CD14-positive monocyte (primary cell): ENCODE results near the gene NT5C3A. TPM values are rescaled to one million over a fixed set of nuclear protein-coding genes. Genes with fewer than 3 reads are reported as not detected.

ENCODE experiments used
- DNase-seq, 3 donors: peaks; one replicate each; pipeline ENCODE4 v3.0.0-alpha.2; 2011 to 2022
- H2AFZ ChIP-seq: 2 replicates; pipeline ENCODE4 v1.6.0; 2012; ENCODE audit warnings: mild to moderate bottlenecking, low read depth, low read length, inconsistent platforms; ENCODE audit not compliant: insufficient read depth, poor library complexity, severe bottlenecking
- H3K27ac ChIP-seq, 2 donors: 1 replicate in 1 of 2; 2 replicates in 1 of 2; pipeline ENCODE4 v1.5.1; 2012 to 2013; ENCODE audit warnings: low read length in 2 of 2, control low read depth in 1 of 2, inconsistent platforms in 1 of 2, low read depth in 1 of 2, mild to moderate bottlenecking in 1 of 2
- H3K27me3 ChIP-seq, 2 donors: one replicate each; pipeline versions ENCODE4 v1.6.0 to v1.6.1; 2011 to 2013; ENCODE audit warnings: low read length in 2 of 2; ENCODE audit not compliant: control insufficient read depth in 2 of 2, insufficient read depth in 2 of 2
- H3K36me3 ChIP-seq, 2 donors: replicated peaks in 1 of 2; 1 replicate in 1 of 2; 2 replicates in 1 of 2; pipeline versions ENCODE4 v1.5.1 to v1.6.1; 2012 to 2013; ENCODE audit warnings: low read length in 2 of 2, control low read depth in 1 of 2, inconsistent platforms in 1 of 2, mild to moderate bottlenecking in 1 of 2; ENCODE audit not compliant: insufficient read depth in 2 of 2, control insufficient read depth in 1 of 2
- H3K4me1 ChIP-seq, 2 donors: 1 replicate in 1 of 2; 2 replicates in 1 of 2; pipeline versions ENCODE4 v1.5.1 to v1.6.1; 2012 to 2013; ENCODE audit warnings: low read length in 2 of 2, control low read depth in 1 of 2, inconsistent platforms in 1 of 2, mild to moderate bottlenecking in 1 of 2, moderate library complexity in 1 of 2; ENCODE audit not compliant: insufficient read depth in 2 of 2, control insufficient read depth in 1 of 2
- H3K4me2 ChIP-seq: replicated peaks from 2 replicates; pipeline ENCODE3; 2012; ENCODE audit warnings: low read length, moderate library complexity, mild to moderate bottlenecking; ENCODE audit not compliant: poor library complexity, severe bottlenecking; ENCODE audit errors: extremely low read depth
- H3K4me3 ChIP-seq, 3 experiments: fragments of 200-600 bp in 1 of 3; sonication (generic) in 1 of 3; replicated peaks in 1 of 3; 1 replicate in 2 of 3; 2 replicates in 1 of 3; pipeline ENCODE4 v1.5.1; 2011 to 2013; ENCODE audit warnings: low read length in 3 of 3, mild to moderate bottlenecking in 3 of 3, control low read depth in 2 of 3, low read depth in 2 of 3, inconsistent platforms in 1 of 3, moderate library complexity in 1 of 3
- H3K79me2 ChIP-seq: 2 replicates; pipeline ENCODE4 v1.6.0; 2012; ENCODE audit warnings: mild to moderate bottlenecking, control low read depth, inconsistent platforms, low read length, moderate library complexity; ENCODE audit not compliant: insufficient read depth
- H3K9ac ChIP-seq: 2 replicates; pipeline ENCODE4 v1.6.0; 2017; ENCODE audit warnings: low read length, mild to moderate bottlenecking; ENCODE audit not compliant: insufficient read depth, poor library complexity, severe bottlenecking
- H3K9me3 ChIP-seq, 2 donors: replicated peaks in 1 of 2; 1 replicate in 1 of 2; 2 replicates in 1 of 2; pipeline versions ENCODE4 v1.5.1 to v1.6.1; 2012 to 2013; ENCODE audit warnings: low read length in 2 of 2, control low read depth in 1 of 2; ENCODE audit not compliant: control insufficient read depth in 1 of 2, insufficient read depth in 1 of 2
- H4K20me1 ChIP-seq: 2 replicates; pipeline ENCODE4 v1.6.0; 2012; ENCODE audit warnings: mild to moderate bottlenecking, low read length, control low read depth, moderate library complexity; ENCODE audit not compliant: insufficient read depth
- H3K27ac Mint-ChIP-seq, 7 donors: one replicate each; pipeline ENCODE4 v1.8.0; 2020; ENCODE audit warnings: mild to moderate bottlenecking in 7 of 7, mixed read lengths in 7 of 7, moderate library complexity in 6 of 7, inconsistent platforms in 2 of 7
- H3K27me3 Mint-ChIP-seq, 3 donors: one replicate each; pipeline ENCODE4 v1.8.0; 2021 to 2022; ENCODE audit warnings: low read depth in 3 of 3, mild to moderate bottlenecking in 3 of 3, mixed read lengths in 3 of 3, moderate library complexity in 3 of 3, inconsistent platforms in 1 of 3
- H3K36me3 Mint-ChIP-seq, 2 donors: one replicate each; pipeline ENCODE4 v1.8.0; 2020; ENCODE audit warnings: mixed read lengths in 2 of 2, inconsistent platforms in 1 of 2, mild to moderate bottlenecking in 1 of 2
- H3K4me1 Mint-ChIP-seq: one replicate; pipeline ENCODE4 v1.8.0; 2020; ENCODE audit warnings: mild to moderate bottlenecking, mixed read lengths
- H3K4me3 Mint-ChIP-seq, 2 donors: one replicate each; pipeline ENCODE4 v1.8.0; 2020; ENCODE audit warnings: mild to moderate bottlenecking in 2 of 2, mixed read lengths in 2 of 2, moderate library complexity in 1 of 2
- H3K9me3 Mint-ChIP-seq, 7 donors: one replicate each; pipeline ENCODE4 v1.8.0; 2020 to 2022; ENCODE audit warnings: mixed read lengths in 7 of 7, mild to moderate bottlenecking in 6 of 7, moderate library complexity in 6 of 7, inconsistent platforms in 2 of 7
- CTCF ChIP-seq: fragments of 200-600 bp; IDR thresholded peaks from one replicate; pipeline ENCODE4 v1.8.0; 2022; ENCODE audit warnings: antibody characterized with exemption, mild to moderate bottlenecking
- WGBS: methylation state at CpG from one replicate; pipeline ENCODE4 v1.1.5; 2013; ENCODE audit warnings: missing lambda C conversion rate; ENCODE audit not compliant: insufficient coverage; 5-methylcytosine and 5-hydroxymethylcytosine counted together
- intact Hi-C, 2 donors: fragments of 100-400 bp; cut with micrococcal nuclease; formaldehyde crosslinking; loops; one replicate each; pipeline versions ENCODE4 v1.15.0 to v1.15.1; 2023
- polyA plus RNA-seq, 3 donors: library from polyadenylated mRNA; depleted of rRNA in 1 of 3; unstranded in 2 of 3; stranded (reverse) in 1 of 3; fragments of 300-500 nt in 2 of 3; fragments of >200 nt in 1 of 3; fragmentation: Illumina TruSeq in 2 of 3; gene quantifications; 1 replicate in 2 of 3; 2 replicates in 1 of 3; pipeline ENCODE4 v1.2.3, GENCODE V29; 2012 to 2021

The NT5C3A gene
- polyA plus RNA-seq, 3 donors = 19.4 to 37.7 (median 29.5) TPM

- Histone ChIP-seq H2AFZ (peak overlapping the region; percentile 97), H3K4me3 (peak overlapping the region; percentile 63 to 89 (median 80)), H3K4me1 (peaks cover 25 to 37% of the 10 kb centered on the region in 2 donors), H3K4me2 (peak overlapping the region; percentile 96), H3K79me2 (peaks cover 61% of the 10 kb centered on the region), H3K27ac (peak overlapping the region in 1 of 2 donors; percentile 90), H3K36me3 (no peaks in the 10 kb centered on the region), H3K9me3 (peaks cover 0 to 4% of the 10 kb centered on the region in 2 donors), H3K9ac (peak overlapping the region; percentile 88), H3K27me3 (no peaks in the 10 kb centered on the region), H4K20me1 (peaks cover 52% of the 10 kb centered on the region)
- no CpG with 5 or more reads among the region's 8 CpGs for WGBS
- no peak for TF ChIP-seq CTCF
- Mint-ChIP-seq H3K36me3 (peaks cover 10 to 12% of the 10 kb centered on the region in 2 donors), H3K9me3 (peaks cover 4 to 14% (median 9%) of the 10 kb centered on the region in 7 donors), H3K4me3 (peak overlapping the region; percentile 88 to 92), H3K4me1 (peaks cover 34% of the 10 kb centered on the region), H3K27me3 (peaks cover 0 to 1% (median 1%) of the 10 kb centered on the region in 3 donors), H3K27ac (peak overlapping the region; percentile 83 to 93 (median 89))
- peak; percentile 3 to 30 (median 9) for DNase-seq
- intact Hi-C loops = loop anchor here (5.0 to 10.0 kb wide), 4 partner anchors 46 to 567 kb away; partner anchors contain the start of genes KBTBD2 (in 2 of the 2), AVL9 (in 1 of the 2), BBS9 (in 1 of the 2) and LSM5 (in 1 of the 2)
These were observed 1.2 kb downstream of the NT5C3A start for GRCh38 chr7:33061282-33061937.

DNA sequence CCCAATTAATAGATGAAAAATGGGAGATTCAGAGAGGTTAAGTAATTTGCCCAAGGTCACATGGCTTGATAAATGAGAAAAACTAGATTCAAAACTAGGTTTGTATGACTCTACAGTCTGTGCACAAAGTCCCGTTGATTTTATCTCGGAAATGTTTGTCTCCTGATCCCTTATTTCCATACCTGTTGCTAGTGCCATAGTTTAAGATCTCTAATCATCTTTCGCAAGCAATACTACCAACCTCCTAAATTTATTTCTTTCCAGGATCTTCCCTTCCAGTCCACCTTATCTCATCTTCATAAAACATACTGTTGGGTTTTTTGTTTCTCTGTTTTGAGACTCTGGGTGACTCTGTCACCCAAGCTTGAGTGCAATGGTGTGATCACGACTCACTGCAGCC is 2.9 kb downstream of the NT5C3A start:
- WGBS = 68% methylated on average over 4 of the region's 4 CpGs
- Mint-ChIP-seq H3K4me3 (no peak overlapping the region), H3K4me1 (peaks cover 39% of the 10 kb centered on the region), H3K36me3 (peaks cover 10 to 12% of the 10 kb centered on the region in 2 donors), H3K9me3 (peaks cover 0 to 3% (median 0%) of the 10 kb centered on the region in 7 donors), H3K27me3 (peaks cover 0 to 1% (median 0%) of the 10 kb centered on the region in 3 donors), H3K27ac (peak overlapping the region in 2 of 7 donors; percentile 30 to 55)
- Histone ChIP-seq H3K27ac (no peak overlapping the region), H3K4me1 (peaks cover 25 to 39% of the 10 kb centered on the region in 2 donors), H3K4me3 (no peak overlapping the region), H3K4me2 (no peak overlapping the region), H2AFZ (no peak overlapping the region), H3K9me3 (no peaks in the 10 kb centered on the region), H3K36me3 (no peaks in the 10 kb centered on the region), H3K9ac (no peak overlapping the region), H3K27me3 (no peaks in the 10 kb centered on the region), H4K20me1 (peaks cover 68% of the 10 kb centered on the region), H3K79me2 (peaks cover 79% of the 10 kb centered on the region)
- intact Hi-C loops = loop anchor here (5.0 to 10.0 kb wide), 4 partner anchors 48 to 565 kb away; partner anchors contain the start of genes KBTBD2 (in 2 of the 2), AVL9 (in 1 of the 2), BBS9 (in 1 of the 2) and LSM5 (in 1 of the 2)
- TF ChIP-seq CTCF = no peak
- no peak for DNase-seq
